Suppressor macrophage (primary cell): Measurements from ENCODE around the gene LRRC75A.
A peak's percentile ranks its signal among the peaks of the same experiment; 100 is the strongest.
"Not testable (repeated sequence)": the region's sequence is repeated elsewhere in the genome, so short reads cannot be mapped to it uniquely, and the experiment has no call there.

Experiments used
- DNase-seq, 4 experiments: peaks; one replicate each; pipeline ENCODE4 v3.0.0-alpha.2; 2020 to 2022
- total RNA-seq, 17 experiments: gene quantifications; one replicate each; lab custom pipeline; 2026; ENCODE audit warnings: mixed read lengths in 6 of 17, inconsistent platforms in 3 of 17; lab: John Stamatoyannopoulos, UW

The LRRC75A gene
- 0.21 to 4.3 (median 1.8) reads per million in 17 experiments for total RNA-seq

GRCh38 chr17:16491703-16492612 lies at the start of gene LRRC75A:
Gene LRRC75A (minus strand): TSS chr17:16492193. CDS start chr17:16491990, 203 bp downstream.
- peak; percentile 45 to 86 (median 68) for DNase-seq

GRCh38 chr17:16537130-16537458 lies 45.1 kb upstream of the LRRC75A start:
- DNase-seq, result no peak

DNA sequence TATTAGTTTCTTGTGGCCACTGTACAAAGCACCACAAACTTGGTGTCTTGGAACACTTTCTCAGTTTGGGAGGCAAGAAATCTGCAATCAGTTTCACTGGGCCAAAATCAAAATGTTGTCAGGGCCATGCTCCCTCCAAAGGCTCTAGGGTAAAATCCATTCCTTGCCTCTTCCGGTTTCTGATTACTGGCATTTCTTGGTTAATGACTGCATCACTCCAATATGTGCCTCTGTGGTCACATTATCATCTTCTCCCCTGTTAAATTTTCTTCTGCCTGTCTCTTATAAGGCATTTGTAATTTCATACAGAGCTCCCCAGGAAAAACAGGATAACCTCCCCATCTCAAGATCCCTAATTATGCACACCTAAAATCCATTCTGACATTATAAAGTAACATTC lies 42.2 kb upstream of the LRRC75A start:
- DNase-seq, result no peak

GRCh38 chr17:16529906-16530305 lies 37.9 kb upstream of the LRRC75A start:
- no peak for DNase-seq

DNA sequence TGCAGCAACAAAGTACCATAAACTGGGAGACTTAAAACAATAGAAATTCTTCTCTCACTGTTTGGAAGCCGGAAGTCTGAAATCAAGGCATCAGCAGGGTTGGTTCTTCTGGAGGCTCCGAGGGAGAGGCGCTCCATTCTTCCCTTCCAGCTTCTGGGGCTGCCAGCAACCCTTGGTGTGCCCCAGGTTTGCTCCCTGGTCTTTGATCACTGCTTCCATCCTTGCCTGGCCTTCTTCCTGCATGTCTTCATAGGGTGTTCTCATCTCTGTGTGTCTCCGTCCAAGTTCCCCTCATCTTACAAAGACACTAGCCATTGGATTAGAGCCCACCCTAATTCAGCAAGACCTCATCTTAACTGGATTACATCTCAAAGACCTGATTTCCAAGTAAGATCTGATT lies 35.3 kb upstream of the LRRC75A start:
- no peak for DNase-seq

DNA sequence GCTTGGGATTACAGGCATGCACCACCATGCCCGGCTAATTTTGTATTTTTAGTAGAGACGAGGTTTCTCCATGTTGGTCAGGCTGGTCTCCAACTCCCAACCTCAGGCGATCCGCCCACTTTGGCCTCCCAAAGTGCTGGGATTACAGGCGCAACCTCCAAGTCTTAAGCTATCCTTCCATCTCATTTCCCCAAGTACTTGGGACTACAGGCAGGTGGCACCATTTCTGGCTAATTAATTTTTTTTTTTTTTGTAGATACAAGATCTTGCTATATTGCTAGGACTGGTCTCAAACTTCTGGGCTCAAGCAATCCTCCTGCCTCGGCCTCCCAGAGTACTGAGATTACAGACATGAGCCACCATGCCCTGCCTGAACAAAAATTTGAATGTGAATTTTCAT lies 33.6 kb upstream of the LRRC75A start:
- DNase-seq, result not testable (repeated sequence)

DNA sequence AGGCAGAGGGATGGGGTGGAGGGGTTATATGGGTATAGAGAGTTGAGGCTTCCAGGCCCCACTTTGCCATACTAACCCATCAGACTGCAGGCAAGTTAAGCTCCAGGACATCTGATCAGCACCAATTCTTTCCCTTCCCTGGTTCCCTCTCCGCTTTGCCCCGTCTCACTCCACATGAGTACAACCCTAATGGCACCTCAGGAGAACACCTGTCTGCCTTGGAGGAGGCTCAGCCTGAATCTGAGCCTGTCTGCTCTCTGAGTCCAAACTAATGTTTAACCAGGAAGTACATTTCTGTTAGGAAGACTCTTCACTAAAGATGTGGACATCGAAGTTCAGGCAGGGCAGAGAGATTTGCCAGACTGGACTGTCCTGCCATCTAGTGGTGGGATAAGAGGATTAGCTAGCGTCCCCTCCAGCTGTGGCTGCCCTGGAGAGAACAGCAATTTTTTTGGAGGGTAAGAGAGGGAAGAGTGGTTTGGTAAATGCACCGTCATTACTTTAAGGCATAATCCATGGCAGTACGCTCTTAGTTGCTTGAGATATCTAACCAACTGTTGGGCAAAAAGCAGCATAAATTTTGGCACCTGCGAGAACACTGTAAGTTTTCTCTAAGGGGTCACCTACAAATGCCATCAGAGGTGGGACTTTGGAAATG lies 29.2 kb upstream of the LRRC75A start:
- DNase-seq, result peak; percentile 86 to 95 (median 92)

DNA sequence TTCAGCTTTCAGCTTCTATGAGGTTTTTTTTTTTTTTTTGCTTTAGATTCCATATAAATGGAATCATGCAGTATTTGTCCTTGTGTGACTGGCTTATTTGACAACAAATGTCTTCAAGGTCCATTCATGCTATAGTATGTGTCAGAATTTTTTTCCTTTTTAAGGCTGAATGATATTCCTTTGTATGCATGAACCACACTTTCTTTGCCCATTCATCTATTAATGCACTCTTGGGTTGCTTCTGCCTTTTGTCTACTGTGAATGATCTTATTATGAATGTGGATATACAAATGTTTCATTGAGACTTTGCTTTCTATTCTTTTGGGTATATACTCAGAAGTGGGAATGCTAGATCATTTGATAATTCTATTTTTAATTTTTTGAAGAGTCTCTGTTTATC lies 27.0 kb upstream of the LRRC75A start:
- DNase-seq, result no peak

- DNase-seq, result peak in 2 of 4 experiments; percentile 33 to 38
Measured at GRCh38 chr17:16517477-16517876, 25.5 kb upstream of the LRRC75A start.

GRCh38 chr17:16516594-16517051 lies 24.6 kb upstream of the LRRC75A start:
- DNase-seq, result peak; percentile 66 to 82 (median 78)

GRCh38 chr17:16515933-16516332 lies 23.9 kb upstream of the LRRC75A start:
- peak in 1 of 4 experiments; percentile 22 for DNase-seq

GRCh38 chr17:16513873-16514272 lies 21.9 kb upstream of the LRRC75A start:
- peak in 3 of 4 experiments; percentile 47 to 49 (median 49) for DNase-seq

DNA sequence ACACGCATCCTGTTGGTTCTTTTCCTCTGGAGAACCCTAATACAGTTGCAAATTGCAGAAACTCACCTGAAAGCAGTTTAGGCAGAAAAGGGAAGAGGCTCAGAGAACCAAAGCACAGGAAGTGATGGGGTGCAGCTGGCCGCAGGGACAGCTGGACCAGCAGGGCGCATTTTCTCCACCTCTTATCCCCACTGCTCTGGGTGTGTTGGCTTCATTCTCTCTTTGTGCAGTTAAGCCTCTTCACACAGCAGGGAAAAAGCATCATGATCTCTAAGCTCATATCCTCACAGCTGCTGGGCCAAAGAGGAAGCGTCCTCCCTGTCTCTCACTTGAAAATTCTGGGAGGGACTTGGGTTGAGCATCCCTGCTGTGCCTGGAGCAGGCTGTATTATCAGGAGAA lies 20.0 kb upstream of the LRRC75A start:
- no peak for DNase-seq

DNA sequence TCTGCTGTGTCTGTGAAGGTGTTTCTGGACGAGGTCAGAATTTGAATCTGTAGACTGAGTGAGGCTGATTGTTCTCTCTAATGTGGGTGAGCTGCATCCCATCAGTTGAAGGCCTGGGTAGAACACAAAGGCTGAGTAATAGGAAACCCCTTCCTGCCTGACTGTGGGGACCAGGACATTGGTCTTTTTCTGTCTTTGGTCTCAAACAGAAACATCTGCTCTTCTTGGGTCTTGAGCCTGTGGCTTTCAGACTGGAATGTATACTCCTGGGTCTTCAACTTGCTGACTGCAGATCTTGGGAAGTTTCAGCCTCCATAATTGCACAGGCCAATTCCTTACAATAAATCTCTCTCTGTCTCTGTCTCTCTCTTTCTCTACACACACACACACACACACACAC lies 19.6 kb upstream of the LRRC75A start:
- no peak for DNase-seq

DNA sequence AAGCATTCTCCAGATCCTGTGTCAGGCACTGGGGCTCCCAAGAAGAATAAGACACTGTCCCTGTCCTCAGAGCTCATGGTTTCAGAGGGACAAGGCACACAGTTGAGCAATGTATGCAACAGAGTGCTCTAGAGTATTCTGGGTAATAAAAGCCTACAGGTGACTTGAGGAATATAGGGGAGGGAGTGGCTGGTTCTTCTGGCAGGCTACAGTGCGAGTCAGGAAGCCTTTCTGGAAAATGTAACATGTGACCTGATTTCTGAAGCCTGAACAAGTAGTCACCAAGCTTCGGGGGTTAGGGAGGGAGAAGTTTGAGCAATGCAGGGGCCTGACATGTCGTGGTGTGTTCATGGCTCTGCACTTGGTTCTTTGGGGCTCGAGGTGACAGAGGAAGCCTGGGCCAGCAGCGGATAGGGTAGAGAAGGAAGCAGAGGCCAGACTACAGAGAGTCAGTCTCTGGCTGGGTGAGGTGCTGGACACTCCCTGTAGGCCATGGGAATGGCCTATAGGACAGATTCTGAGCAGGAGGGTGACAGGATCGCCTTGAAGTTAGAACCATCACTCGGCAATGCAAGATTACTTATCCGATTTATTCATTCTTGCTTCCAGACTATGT lies 16.0 kb upstream of the LRRC75A start:
- DNase-seq, result peak in 3 of 4 experiments; percentile 27 to 37 (median 37)

- no peak for DNase-seq
Measured at GRCh38 chr17:16506188-16506587, 14.2 kb upstream of the LRRC75A start.

GRCh38 chr17:16504984-16505383 lies 13.0 kb upstream of the LRRC75A start:
- DNase-seq, result no peak

GRCh38 chr17:16496820-16497489 lies 5.0 kb upstream of the LRRC75A start:
- DNase-seq, result no peak

GRCh38 chr17:16495980-16496819 lies 4.2 kb upstream of the LRRC75A start:
- DNase-seq, result no peak

DNA sequence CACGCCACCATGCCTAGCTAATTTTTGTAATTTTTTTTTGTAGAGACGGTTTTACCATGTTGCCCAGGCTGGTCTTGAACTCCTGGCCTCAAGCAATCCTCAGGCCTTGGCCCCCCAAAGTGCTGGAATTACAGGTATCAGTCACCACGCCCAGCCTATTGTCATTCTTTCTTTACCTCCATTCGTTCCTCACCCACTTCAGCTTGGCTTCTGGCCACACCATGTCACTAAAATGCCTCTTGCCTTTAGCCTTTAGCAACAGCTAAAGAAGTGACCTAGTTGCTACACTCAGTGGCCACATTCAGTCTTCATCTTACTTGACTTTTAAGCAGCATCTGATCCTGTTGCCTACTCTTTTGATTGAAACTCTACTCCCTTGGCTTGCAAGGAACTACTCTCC lies 3.6 kb upstream of the LRRC75A start:
- no peak for DNase-seq

- DNase-seq, result no peak
Measured at GRCh38 chr17:16494059-16494458, 2.1 kb upstream of the LRRC75A start.
